Glutamatergic neuron (in vitro differentiated cells): ENCODE data around the gene SERPINA4. TPM values are rescaled to one million over a fixed set of nuclear protein-coding genes. Genes with fewer than 3 reads are reported as not detected.

Experiments
- DNase-seq: peaks from one replicate; pipeline ENCODE4 v3.0.0; 2022
- H3K27ac Mint-ChIP-seq: one replicate; pipeline ENCODE4 v1.8.0; 2020; ENCODE audit warnings: mild to moderate bottlenecking, mixed read lengths, inconsistent platforms; ENCODE audit not compliant: unreplicated experiment
- H3K27me3 Mint-ChIP-seq: one replicate; pipeline ENCODE4 v1.8.0; 2020; ENCODE audit warnings: mild to moderate bottlenecking, moderate library complexity, mixed read lengths, inconsistent platforms; ENCODE audit not compliant: unreplicated experiment
- H3K36me3 Mint-ChIP-seq: one replicate; pipeline ENCODE4 v1.8.0; 2020; ENCODE audit warnings: mild to moderate bottlenecking, mixed read lengths, inconsistent platforms; ENCODE audit not compliant: unreplicated experiment
- H3K4me1 Mint-ChIP-seq: one replicate; pipeline ENCODE4 v1.8.0; 2020; ENCODE audit warnings: mild to moderate bottlenecking, low read depth, mixed read lengths, inconsistent platforms; ENCODE audit not compliant: unreplicated experiment
- H3K4me3 Mint-ChIP-seq: one replicate; pipeline ENCODE4 v1.8.0; 2020; ENCODE audit warnings: mild to moderate bottlenecking, mixed read lengths, inconsistent platforms; ENCODE audit not compliant: unreplicated experiment
- H3K9me3 Mint-ChIP-seq: one replicate; pipeline ENCODE4 v1.8.0; 2020; ENCODE audit warnings: mild to moderate bottlenecking, moderate library complexity, mixed read lengths, inconsistent platforms; ENCODE audit not compliant: unreplicated experiment
- CTCF ChIP-seq: fragments of 200-600 bp; sonication (generic); IDR thresholded peaks from one replicate; pipeline ENCODE4 v1.5.0; 2021; ENCODE audit not compliant: partially characterized antibody, unreplicated experiment
- total RNA-seq: library from RNA; stranded (reverse); fragmentation: NEBNext Ultra II Directional; extraction: Animal tissue kit (Norgen Biotek cat#: 25700); gene quantifications from one replicate; pipeline ENCODE4 v1.2.1, GENCODE V29; 2021; ENCODE audit not compliant: unreplicated experiment

SERPINA4 gene
- total RNA-seq, 1 donor from 2014 or later = not detected

- peaks cover 5% of the 10 kb centered on the region for H3K27me3 Mint-ChIP-seq
- TF ChIP-seq CTCF = no peak
- DNase-seq = no peak
- H3K36me3 Mint-ChIP-seq = peaks cover 16% of the 10 kb centered on the region
- H3K27ac Mint-ChIP-seq = no peak overlapping the region
- H3K9me3 Mint-ChIP-seq = peaks cover 3% of the 10 kb centered on the region
- no peak overlapping the region for H3K4me3 Mint-ChIP-seq
- no peaks in the 10 kb centered on the region for H3K4me1 Mint-ChIP-seq
Measured at GRCh38 chr14:94591073-94591472, 29.8 kb downstream of the SERPINA4 start.

- Mint-ChIP-seq H3K4me1 (no peaks in the 10 kb centered on the region), H3K27me3 (peaks cover 3% of the 10 kb centered on the region), H3K27ac (no peak overlapping the region), H3K4me3 (no peak overlapping the region), H3K36me3 (peaks cover 12% of the 10 kb centered on the region), H3K9me3 (peaks cover 3% of the 10 kb centered on the region)
- DNase-seq = peak; percentile 6
- no peak for TF ChIP-seq CTCF
Measured at GRCh38 chr14:94591871-94592270, 30.6 kb downstream of the SERPINA4 start.

- TF ChIP-seq CTCF = no peak
- DNase-seq = no peak
- Mint-ChIP-seq H3K4me1 (no peaks in the 10 kb centered on the region), H3K27me3 (peaks cover 6% of the 10 kb centered on the region), H3K9me3 (peaks cover 3% of the 10 kb centered on the region), H3K27ac (no peak overlapping the region), H3K36me3 (peaks cover 12% of the 10 kb centered on the region), H3K4me3 (no peak overlapping the region)
Measured at GRCh38 chr14:94592457-94592856, 31.2 kb downstream of the SERPINA4 start.

- Mint-ChIP-seq H3K4me1 (no peaks in the 10 kb centered on the region), H3K4me3 (no peak overlapping the region), H3K27me3 (peaks cover 6% of the 10 kb centered on the region), H3K9me3 (peaks cover 3% of the 10 kb centered on the region), H3K36me3 (peaks cover 12% of the 10 kb centered on the region), H3K27ac (no peak overlapping the region)
- DNase-seq = no peak
- TF ChIP-seq CTCF = no peak
Measured at GRCh38 chr14:94593376-94593748, 32.1 kb downstream of the SERPINA4 start.

- Mint-ChIP-seq H3K9me3 (peaks cover 4% of the 10 kb centered on the region), H3K4me1 (no peaks in the 10 kb centered on the region), H3K27ac (no peak overlapping the region), H3K36me3 (peaks cover 12% of the 10 kb centered on the region), H3K27me3 (peaks cover 6% of the 10 kb centered on the region), H3K4me3 (no peak overlapping the region)
- no peak for TF ChIP-seq CTCF
- DNase-seq = no peak
Measured at GRCh38 chr14:94593749-94594431, 32.6 kb downstream of the SERPINA4 start.
